Forelimb muscle (tissue), 1 donor: ENCODE data around the gene MDM4. TPM values are rescaled to one million over a fixed set of nuclear protein-coding genes. Genes with fewer than 3 reads are reported as not detected.
"Not testable (repeated sequence)": the region's sequence is repeated elsewhere in the genome, so short reads cannot be mapped to it uniquely, and the experiment has no call there.

Source experiments
- DNase-seq: peaks from one replicate; pipeline ENCODE4 v3.0.0-alpha.2; 2013; ENCODE audit warnings: low read depth
- polyA plus RNA-seq: library from polyadenylated mRNA; unstranded; fragments of 120-200 nt; gene quantifications from one replicate; pipeline ENCODE4 v1.2.1, GENCODE V29; 2013; ENCODE audit not compliant: insufficient read length

MDM4 gene
- polyA plus RNA-seq, 1 donor = 33.1 TPM

DNA sequence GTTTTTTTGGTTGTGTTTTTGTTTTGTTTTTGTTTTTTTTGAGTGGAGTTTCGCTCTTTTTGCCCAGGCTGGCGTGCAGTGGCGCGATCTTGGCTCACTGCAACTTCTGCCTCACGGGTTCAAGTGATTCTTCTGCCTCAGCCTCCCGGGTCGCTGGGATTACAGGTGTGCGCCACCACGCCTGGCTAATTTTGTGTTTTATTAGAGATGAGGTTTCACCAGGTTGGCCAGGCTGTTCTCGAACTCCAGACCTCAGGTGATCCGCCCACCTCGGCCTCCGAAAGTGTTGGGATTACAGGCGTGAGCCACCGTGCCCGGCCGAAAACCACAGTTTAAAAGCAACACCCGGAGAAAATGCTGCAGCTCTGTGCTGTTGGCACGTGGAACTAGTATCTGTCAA is 1.2 kb downstream of the MDM4 start:
- not testable (repeated sequence) for DNase-seq

DNA sequence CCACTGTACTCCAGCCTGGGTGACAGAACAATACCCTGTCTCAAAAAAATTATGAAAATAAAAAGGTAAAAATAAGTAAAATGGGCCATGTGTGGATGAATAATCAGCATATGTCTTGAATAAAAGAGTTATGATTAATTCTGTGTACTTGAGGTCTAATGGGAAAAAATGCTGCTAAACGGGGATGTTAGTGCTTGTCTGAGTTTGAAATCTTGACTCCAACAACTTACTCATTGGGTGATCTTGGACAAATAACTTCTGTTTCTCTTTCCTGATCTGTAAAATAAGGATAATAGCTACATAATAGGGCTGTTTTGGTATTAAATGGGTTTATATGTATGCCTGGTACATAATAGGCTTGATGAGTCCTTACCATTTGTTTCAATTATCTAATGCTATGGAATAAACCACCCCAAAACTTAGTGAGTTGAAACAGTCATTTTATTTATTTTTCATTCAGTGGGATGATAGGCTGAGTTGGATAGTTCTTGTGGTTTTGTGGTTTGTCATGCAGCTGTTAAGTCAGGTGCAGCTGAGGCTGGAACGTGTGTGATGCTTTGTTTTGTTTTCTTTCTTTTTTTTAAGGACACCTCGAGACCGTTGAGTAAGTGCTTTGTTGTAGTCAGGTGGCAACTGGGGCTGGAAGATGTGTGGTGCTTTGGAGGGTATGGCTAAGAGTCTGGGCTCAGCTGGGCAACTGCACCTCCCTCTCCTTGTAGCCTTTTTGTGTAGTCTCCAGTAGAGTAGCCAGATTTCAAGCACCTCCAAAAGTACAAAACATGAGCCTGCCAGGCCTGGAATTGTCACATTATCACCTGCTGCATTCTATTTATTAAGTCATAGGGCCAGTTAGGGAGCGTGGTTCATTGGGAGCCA is 4.9 kb downstream of the MDM4 start:
- no peak for DNase-seq

DNA sequence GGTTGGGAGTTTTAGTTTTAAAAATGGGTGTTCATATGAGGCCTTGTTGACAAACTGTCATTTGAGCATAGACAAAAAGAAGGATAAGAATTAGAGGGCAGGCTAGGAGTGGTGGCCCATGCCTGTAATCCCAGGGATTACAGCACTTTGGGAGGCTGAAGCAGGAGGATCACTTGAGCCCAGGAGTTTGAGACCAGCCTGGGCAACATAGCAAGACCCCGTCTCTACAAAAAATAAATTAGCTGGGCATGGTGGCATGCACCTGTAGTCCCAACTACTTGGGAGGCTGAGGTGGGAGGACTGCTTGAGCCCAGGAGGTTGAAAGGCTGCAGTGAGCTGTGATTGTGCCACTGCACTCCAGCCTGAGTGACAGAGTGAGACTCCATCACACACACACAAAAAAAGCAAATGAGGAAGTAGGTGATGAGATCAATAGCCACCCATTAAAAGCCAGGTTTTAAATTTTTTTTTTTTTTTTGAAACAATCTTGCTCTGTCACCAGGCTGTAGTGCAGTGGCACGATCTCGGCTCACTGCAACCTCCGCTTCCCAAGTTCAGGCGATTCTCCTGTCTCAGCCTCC is 5.8 kb downstream of the MDM4 start:
- DNase-seq = not testable (repeated sequence)

DNA sequence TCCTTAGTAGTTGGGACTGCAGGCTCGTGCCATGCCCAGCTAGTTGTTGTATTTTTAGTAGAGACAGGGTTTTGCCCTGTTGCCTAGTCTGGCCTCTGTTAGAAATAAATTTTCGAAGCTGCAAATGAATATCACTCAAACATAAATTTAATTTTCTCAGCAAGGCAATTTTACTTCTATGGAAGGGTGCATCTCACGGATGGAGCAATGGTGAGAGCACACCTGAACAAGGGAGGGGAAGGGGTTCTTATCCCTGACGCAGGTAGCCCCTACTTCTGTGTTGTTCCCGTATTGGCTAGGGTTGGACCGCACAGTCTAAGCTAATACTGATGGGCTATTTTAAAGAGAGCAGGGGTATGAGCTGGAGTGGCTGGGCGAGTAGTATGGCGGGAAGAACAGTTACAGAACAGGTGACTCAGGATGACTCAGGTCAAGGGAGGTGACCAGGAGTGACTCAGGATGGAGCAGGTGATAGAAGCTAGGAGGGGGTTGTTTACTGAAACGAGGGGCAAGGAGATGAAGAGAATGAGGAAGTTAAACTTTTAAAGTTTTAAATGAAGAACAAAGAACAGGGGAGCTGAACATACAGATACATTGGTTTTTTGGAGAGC is 7.5 kb downstream of the MDM4 start:
- DNase-seq = no peak

DNA sequence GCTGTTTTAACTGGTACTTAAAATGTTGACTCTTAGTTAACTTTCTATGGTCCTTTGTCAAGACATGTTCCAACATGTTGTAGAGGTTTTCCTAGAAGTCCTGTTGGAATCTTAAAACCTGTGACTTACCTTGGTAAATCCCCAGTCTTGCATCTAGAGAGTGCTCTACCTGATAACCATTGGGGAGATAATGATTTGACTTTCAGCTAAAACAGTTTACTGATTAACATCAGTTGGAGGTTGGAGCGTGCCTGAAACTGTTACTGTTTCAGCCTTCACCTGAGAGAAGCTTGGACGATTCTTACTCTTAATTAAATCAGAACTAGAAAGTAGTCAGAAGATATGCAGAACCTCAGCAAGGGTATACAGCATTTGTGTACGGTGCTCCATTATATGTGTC is 8.8 kb downstream of the MDM4 start:
- DNase-seq = no peak

DNA sequence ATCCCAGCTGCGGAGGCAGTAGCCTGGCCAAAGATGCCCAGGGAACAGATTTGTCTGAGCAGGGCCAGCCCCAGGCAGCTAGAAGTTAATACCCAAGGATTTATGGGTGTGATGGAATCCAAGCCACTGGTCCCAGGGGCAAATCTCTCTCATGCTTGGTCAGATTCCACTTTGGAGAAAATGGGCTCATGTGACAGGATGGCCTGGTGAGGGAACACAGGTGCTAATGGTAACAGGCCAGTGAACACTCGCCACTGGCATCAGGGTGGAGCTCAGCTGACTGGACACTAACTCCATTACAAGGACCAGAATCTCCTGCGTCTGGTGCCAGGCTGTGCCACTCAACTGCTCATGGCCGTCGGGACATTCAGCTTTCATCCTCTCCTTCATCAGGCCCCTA is 12.0 kb downstream of the MDM4 start:
- no peak for DNase-seq

DNA sequence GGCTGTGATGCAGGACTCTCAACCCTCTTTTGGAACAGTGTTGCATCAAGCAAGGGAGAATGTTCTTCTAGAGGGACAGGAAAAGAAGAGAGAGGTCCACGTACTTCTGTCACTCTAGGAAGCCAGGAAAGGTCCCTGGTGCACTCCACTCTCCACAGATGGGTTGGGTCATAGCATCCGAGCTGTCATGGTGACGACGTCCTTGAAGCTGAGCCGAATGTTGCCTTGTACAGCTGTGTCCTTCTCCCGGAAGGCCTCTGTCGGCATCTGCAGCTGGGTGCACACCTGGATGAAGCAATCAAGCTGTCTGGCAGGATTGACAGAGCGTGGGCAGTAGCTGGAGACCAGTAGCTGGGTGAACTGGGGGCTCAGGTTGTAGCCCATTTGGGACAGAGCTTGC is 12.5 kb downstream of the MDM4 start:
- no peak for DNase-seq

DNA sequence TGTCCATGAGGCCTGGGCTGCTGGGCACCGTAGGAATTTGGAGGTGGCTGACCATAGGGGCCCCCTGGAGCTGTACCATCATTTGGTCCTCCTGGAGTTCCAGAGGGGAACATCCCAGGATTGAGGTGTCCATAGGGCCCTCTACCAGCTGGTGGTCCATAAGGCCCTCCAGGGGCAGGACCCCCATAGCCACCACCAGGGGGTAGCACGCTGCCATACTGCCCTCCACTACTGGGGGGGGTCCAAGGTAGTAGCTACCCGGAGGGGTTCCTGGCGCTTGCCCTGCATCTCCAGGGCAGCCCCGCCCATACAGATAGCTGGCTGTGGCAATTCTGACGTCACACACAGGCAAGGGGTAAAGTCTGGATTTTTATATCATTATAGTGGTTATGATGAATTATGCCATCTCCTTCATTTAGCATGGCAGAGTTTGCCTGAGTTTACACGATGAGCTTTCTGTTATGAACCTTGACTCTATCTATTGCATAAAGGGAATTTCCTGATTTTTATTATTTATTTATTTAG is 13.2 kb downstream of the MDM4 start:
- no peak for DNase-seq

DNA sequence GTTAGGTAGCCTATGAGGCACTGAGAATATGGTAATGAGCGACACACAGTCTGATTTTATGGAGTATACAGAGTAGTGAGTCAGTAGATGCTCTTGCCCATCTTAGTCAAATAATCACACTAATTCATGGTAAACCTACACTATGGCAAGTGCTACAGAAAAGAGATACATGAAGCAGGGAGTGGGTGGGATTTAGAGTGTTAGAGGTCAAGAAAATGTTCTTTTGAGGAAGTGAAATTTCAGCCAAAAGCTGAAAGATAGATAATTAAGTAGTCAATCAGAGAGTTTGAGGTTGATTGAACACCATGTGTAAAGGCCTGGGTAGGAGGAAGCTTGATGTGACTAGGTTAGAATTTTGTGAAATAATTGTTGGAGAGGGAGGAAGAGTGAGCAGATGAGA is 14.7 kb downstream of the MDM4 start:
- DNase-seq = no peak

DNA sequence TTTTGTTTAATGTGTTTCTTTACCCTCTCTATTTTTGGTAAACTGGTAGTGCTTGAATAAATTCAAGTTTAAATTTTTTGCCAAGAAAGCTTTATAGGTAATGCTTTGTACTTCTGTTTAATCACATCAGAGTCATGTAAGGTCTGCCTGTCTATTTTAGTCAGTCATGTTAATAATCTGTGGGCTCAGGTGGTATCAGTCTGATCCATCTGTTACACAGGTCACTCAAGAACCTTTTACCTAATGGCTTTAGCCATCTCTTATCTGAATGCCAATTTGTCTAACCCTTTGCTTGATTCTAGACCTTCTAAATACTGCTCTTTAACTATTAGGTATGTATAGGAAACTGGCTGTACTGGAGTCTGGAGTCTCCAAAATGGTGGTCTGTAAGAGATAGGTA is 16.6 kb downstream of the MDM4 start:
- DNase-seq = no peak

DNA sequence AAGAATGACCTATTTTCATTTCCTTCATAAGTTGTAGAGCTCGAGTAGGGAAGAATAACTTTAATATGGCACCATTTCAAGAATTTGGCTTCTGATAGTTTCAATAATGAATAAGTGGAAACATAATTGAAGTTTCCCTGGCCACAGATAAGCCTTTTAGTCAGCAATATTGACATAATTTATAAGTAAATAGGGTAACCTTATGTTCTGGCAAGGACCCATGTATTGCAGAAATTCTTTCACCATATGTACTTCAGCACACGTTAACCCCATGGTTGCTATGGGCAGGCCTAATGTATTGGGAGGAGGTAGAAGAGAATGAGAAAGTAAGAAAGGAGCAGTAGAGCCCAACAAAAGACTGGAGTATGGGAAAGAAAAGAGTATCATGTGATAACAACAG is 25.4 kb downstream of the MDM4 start:
- no peak for DNase-seq

DNA sequence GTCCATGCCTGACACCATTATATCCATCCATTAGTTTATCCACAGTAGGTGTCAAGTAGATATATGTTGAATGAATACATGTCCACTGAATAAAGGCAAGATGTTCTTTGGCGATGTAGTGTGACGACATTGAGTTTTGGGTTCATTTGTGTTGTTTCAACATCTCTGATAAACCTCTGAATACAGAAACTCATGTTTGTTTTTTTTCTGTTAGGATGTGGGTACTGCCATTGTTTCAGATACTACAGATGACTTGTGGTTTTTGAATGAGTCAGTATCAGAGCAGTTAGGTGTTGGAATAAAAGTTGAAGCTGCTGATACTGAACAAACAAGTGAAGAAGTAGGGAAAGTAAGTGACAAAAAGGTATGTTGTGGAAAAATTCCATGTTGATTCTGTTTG is 28.1 kb downstream of the MDM4 start:
- no peak for DNase-seq

DNA sequence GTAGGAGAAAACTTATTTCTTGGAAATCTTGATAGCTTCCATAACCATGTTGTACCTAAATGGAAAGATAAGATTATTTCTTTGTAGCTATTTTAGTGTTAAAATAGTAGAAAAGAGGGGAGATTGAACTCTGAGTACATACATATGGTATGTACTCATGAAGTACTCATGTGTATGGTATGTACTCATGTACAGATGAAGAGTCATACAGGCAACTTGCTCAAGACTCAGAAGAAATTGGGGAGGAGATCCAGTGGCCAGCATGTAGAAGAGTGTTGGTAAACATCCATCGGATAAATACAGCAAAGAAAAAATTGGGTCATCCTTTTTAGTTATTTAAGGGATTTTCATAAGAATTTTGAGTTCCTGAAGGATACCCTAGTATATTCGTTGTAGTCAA is 29.0 kb downstream of the MDM4 start:
- no peak for DNase-seq

DNA sequence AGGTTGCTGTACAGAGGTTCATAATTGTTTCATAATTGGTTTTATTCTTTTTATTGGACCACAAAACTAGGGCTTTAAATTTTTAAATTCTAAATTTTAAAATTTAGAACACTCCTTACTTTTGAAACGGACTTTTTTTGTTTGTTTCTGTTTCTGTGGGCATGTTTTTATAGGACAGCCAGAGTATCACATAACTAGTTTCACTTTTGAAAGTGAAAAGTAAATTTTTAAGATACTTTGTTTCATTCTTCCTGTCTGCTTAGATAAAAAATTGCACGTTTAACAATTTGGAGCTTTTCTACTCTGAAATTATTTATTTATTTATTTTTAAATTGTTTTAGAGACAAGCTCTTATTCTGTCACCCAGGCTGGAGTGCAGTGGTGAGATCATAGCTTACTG is 29.7 kb downstream of the MDM4 start:
- DNase-seq = no peak

DNA sequence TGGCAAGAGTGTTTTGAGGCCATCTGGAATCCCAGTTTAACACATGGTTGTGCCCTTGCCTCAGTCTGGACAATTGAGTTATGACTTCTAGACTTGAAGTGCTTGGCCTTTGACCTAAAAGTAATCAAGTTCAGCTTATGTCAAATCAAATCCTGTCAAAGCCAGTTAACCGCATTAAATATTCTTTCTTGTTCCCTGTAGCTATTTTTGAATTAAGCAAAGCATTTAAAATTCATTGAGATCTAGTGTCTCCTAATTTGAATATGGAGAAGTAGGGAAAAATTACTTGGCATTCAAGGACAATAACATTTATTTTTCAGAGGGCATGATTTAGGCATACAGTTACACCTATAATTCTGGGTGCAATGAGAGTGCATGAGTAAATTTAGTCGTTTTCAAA is 32.1 kb downstream of the MDM4 start:
- no peak for DNase-seq

DNA sequence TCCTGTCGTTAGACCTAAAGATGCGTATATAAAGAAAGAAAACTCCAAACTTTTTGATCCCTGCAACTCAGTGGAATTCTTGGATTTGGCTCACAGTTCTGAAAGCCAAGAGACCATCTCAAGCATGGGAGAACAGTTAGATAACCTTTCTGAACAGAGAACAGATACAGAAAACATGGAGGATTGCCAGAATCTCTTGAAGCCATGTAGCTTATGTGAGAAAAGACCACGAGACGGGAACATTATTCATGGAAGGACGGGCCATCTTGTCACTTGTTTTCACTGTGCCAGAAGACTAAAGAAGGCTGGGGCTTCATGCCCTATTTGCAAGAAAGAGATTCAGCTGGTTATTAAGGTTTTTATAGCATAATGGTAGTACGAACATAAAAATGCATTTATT is 33.1 kb downstream of the MDM4 start:
- DNase-seq = no peak

DNA sequence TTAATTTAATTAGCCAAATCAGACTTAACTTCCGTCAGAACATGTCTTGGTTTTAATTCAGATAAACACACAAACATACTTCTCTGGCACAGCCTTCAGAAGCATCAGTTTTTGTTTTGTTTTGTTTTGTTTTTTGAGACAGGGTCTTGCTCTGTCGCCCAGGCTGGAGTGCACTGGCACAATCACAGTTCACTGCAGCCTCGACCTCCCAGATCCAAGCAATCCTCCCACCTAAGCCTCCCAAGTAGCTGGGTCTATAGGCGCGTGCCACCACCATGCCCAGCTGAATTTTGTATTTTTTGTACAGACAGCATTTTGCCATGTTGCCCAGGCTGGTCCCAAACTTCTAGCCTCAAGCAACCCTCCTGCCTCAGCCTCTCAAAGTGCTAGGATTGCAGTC is 34.7 kb downstream of the MDM4 start:
- no peak for DNase-seq

DNA sequence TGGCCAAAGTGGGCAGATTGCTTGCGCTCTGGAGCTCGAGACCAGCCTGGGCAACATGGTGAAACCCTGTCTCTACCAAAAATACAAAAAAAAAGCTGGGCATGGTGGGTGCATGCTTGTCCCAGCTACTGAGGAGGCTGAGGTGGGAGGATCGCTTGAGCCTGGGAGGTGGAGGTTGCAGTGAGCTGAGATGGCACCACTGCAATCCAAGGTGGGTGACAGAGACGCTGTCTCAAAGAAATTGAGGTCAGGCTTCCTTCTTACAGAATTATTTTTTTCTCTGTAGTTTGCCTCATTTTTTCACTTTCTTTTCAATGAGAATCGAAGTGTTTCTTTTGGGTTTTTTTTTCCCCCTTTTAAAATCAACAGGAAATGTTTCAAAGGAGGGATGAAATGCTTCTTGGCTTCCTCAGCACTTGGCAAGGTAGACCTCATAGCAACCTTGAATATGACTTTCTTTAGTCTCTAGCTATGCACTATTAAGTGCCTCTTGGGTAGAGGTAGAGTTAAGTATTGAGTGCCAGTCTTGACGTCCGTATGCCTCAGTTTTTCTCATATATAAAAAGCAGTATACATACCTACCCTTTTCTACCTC is 40.3 kb downstream of the MDM4 start:
- DNase-seq = no peak

DNA sequence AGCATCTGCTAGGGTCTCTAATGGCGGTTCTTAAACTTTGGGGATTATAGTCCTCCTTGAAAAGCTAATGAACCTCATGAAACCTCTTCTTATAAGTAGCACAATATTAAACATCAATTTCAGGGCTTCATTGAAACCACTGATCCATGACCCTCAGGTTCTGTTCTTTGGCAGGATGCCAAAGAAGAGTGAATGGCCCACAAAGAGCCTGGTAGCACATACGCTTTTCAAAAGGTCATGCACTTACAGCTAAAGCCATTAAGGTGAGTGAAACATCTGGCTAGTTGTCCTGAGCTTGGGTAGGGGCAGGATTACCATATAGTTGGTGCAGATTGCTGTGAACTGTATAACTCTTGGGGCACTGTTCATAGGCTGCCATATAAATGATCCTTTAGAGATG is 42.3 kb downstream of the MDM4 start:
- DNase-seq = no peak

DNA sequence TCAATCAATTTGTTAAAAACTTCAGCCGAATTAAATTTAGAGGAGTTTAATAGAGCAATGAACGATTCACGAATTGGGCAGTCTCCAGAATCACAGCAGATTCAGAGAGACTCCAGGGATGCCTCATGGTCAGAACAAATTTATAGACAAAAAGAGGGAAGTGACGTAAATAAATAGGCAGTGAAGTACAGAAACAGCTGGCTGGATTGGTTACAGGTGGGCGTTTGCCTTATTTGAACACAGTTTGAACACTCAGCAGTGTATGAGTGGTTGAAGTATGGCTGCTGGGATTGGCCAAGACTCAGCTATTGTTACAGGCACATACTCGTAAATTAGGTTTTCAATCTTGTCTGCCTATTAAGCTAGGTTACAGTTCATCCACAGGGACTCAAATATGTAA is 43.8 kb downstream of the MDM4 start:
- not testable (repeated sequence) for DNase-seq

DNA sequence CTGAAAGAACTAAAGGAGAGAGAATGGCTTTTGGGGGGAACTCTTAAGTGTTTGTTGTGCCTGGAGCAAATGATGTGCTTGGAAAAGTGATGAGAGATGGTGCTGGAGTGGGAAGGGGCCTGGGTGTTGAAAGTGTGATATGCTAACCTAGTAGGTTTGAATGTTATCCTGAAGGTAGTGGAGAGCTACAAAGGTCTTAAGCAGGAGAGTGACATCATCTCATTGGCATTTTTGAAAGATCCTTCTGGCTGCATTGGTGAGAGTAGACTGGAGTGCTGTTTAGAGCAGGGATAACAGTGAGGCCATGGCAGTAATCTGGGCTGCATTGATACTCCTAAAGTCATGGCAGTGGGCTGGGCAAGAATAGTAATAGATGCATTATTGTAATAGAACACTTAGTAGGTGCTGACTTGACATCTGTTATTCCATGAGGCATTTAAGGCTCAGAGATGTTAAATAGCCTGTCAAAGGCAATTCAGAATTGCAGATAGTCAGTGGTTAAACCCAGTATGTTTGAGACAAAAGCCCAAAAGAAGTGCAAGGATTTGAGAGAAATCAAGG is 44.5 kb downstream of the MDM4 start:
- DNase-seq = no peak
